Fibroblast of mammary gland (primary cell): Measurements from ENCODE around the gene OR6S1.
"Not testable (repeated sequence)": the region's sequence is repeated elsewhere in the genome, so short reads cannot be mapped to it uniquely, and the experiment has no call there.

Experiments used
- DNase-seq: peaks from one replicate; pipeline ENCODE4 v3.0.0-alpha.2; 2010; ENCODE audit warnings: low read depth
- H3K4me3 ChIP-seq: 2 replicates; pipeline ENCODE4 v1.5.1; 2011; ENCODE audit warnings: low read depth, mild to moderate bottlenecking, low read length, moderate library complexity; ENCODE audit not compliant: control insufficient read depth
- TF ChIP-seq, protein P1 (sequence below): conservative IDR thresholded peaks from 2 replicates; pipeline ENCODE4 v1.5.1; 2011; ENCODE audit warnings: low read depth, low read length, inconsistent platforms; ENCODE audit not compliant: control insufficient read depth, insufficient read depth

Gene OR6S1

DNA sequence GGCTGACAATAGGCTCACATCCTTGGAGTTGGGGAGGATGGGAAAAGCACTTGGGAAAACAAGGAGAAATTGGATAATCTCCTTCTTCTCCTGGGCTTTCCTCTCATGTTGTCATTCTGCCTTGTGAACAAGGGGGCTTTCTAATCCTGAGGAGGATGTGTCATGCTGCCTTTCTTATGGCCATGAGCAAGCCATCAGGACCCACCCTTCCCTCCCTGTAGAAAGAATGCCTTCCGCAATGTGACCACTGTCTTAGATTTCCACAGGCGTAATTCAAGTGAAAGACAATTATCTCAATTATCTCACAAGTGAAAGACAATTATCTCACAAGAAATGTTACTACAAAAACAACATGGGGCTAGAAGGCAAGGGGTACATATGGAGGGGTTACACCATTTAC is 3.0 kb upstream of the OR6S1 start:
- no peak for DNase-seq
- no peak overlapping the region for H3K4me3 ChIP-seq
- TF ChIP-seq, protein P1, sequence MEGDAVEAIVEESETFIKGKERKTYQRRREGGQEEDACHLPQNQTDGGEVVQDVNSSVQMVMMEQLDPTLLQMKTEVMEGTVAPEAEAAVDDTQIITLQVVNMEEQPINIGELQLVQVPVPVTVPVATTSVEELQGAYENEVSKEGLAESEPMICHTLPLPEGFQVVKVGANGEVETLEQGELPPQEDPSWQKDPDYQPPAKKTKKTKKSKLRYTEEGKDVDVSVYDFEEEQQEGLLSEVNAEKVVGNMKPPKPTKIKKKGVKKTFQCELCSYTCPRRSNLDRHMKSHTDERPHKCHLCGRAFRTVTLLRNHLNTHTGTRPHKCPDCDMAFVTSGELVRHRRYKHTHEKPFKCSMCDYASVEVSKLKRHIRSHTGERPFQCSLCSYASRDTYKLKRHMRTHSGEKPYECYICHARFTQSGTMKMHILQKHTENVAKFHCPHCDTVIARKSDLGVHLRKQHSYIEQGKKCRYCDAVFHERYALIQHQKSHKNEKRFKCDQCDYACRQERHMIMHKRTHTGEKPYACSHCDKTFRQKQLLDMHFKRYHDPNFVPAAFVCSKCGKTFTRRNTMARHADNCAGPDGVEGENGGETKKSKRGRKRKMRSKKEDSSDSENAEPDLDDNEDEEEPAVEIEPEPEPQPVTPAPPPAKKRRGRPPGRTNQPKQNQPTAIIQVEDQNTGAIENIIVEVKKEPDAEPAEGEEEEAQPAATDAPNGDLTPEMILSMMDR = no peak

DNA sequence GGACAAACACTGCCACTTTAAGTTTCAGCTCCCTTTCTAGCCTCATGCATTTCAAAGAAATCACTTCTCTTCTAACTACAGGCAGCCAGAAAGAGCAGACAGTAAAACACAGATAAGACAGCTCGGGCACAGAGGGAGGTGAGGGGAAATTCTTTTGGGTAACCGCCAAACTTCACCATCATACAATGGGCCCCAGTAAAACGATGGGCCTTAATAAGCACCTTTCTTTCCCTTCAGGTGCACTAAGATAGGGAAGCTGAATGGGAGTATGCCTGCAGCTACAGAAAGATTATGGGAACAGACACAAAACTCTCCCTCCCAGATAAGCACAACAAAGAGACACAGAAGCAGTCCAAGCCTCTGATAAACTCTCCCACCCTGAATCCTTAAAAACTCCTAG is 1.3 kb upstream of the OR6S1 start:
- DNase-seq = not testable (repeated sequence)

DNA sequence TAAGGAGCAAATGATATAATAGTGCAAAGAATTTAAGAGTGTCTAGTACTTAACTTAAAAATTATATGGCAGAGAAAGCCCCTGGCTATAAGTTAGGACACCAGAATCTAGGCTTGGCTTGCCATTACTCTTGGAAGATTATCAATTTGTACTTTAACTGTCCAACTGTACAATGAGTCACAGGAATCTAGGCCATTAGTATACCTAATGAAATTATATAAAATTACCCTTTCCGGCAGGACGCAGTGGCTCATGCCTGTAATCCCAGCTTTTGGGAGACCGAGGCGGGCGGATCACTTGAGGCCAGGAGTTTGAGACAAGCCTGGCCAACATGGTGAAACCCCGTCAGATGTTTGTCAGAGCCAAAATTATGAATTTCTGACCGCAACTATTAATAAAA is 691 bp upstream of the OR6S1 start:
- no peak for DNase-seq
- TF ChIP-seq, protein P1 = no peak
- H3K4me3 ChIP-seq = no peak overlapping the region

More for the DNA sequence above, 1.3 kb upstream of the OR6S1 start:
- H3K4me3 ChIP-seq = not testable (repeated sequence)

DNA sequence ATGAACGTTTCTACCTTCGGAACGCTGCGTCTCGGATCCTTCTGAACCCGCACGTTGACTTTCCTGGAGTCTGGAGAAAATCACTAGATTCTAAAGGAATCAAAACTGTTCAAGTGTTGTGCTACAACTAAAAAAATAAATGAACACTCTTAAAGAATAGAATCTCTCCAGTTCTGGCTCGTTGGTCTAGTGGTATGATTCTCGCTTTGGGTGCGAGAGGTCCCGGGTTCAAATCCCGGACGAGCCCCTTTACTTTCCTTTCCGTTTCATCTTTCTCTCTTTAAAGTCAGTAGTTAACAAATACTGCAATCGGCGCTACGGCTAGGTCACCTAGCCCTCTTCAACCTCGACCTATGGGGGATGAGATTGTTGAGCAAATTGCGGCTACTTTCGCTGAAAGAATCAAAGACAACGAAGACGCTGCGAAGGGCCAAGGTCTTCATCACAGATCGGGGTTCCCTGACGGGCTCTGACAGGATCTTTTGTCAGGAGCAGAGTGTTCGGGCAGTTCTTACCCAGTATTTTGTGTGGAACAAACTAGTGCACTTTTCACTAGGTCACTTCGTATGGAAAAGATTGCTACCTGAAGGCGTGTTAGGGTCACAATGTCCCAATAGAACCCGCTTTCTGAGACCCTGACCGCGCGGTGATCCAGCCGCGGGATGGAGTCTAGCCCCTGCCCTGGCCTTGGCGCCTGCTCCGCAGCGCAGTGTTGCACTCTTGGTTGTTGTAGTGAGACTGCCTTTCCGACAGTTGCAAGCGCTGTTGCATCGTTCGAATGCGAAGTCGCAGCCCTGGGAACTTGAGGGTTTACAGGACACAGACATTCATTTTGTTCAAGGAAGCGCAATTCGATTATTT is 8.4 kb downstream of the OR6S1 start:
- TF ChIP-seq, protein P1 = no peak
- H3K4me3 ChIP-seq = peak overlapping the region; percentile 54
- peak; percentile 91 for DNase-seq

DNA sequence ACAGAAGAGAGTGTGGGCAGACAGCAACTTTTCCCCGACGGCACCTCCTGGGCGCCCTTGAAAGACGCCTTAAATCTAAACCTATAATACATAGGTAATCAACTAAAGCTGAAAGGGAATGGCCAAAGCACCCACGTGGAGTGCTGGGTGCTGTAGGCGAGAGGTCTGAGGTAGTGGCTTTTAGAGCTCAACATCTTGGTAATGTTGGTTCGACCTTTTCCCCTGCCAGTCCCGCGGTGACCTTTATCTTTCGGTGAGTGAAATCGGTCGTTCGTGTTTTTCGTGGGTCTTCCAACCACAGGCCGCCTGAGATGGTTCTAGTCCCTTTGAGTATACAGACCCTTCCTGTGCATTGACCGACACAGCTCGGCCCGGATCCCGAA is 9.1 kb downstream of the OR6S1 start:
- DNase-seq = no peak
- peak overlapping the region; percentile 54 for H3K4me3 ChIP-seq
- TF ChIP-seq, protein P1 = no peak

DNA sequence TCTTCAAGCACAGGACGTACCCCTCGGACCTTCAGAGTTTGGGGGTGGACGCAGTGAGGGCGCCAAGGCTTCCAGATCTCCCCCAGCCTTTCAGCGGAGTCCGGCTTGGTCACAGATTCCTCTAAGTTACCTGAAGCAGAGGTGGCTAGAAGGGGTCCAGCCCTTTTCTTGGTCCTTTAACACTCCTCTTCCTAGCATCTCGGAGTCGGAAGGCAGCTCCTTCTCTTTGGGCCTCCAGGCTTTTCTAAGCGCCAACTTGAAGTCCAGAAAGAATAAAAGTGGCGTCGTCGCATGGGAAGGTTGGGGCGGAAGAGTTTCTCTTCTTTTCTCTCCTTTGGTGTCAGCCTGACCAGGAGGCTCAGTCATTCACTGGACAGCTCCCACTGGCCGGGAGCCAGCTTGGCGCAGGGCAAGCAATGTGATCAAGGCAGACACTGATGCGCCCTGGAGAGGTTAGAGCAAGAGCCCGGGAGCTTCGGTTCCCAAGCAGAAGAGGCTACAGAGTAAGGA is 9.6 kb downstream of the OR6S1 start:
- TF ChIP-seq, protein P1 = no peak
- H3K4me3 ChIP-seq = peak overlapping the region; percentile 54
- DNase-seq = peak; percentile 80

DNA sequence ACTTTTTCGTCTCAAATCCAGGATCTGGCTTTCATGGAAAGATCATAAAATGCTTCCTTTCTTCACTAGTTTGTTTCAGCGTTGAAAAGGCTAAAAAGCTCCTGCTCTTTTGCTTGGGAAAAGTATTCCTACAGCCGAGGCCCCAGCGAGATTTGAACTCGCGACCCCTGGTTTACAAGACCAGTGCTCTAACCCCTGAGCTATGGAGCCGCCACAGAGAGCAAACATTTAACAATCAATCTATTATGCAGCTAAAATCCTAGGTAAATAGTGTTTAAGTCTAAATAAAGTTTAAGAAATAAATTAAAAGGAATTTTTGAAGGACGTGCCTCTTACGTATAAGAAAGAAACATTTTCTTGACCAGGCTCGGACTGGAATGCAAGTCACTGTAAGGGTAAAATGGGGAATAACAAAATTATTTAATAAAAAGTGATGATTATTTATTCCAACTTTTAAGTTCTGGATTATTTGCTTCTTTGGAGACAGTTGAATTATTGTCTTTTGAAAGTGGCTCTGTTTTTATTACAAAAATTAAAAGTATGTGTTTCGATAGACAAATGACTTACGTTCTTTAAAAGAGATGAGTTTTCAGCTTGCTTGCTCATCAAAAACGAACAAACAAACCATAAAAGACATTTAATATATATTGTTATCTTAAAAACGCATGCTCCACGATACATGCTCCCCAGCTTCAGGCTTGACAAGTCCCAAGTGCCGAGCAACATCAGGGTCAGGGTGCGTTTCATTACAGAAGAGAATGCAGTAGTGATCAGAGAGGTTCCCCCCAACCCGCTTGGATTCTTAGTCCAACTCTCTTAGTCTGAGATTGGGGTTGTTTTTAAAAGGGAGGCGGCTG is 10.2 kb downstream of the OR6S1 start:
- H3K4me3 ChIP-seq = peak overlapping the region; percentile 56
- TF ChIP-seq, protein P1 = no peak
- peak; percentile 70 for DNase-seq
